ENCODE data around the gene MYT1. TPM values are rescaled to one million over a fixed set of nuclear protein-coding genes. Genes with fewer than 3 reads are reported as not detected.

Gene MYT1
- total and polyA plus RNA-seq, 4 donors = under 0.01 to 6.5 (median 0.08) TPM

DNA sequence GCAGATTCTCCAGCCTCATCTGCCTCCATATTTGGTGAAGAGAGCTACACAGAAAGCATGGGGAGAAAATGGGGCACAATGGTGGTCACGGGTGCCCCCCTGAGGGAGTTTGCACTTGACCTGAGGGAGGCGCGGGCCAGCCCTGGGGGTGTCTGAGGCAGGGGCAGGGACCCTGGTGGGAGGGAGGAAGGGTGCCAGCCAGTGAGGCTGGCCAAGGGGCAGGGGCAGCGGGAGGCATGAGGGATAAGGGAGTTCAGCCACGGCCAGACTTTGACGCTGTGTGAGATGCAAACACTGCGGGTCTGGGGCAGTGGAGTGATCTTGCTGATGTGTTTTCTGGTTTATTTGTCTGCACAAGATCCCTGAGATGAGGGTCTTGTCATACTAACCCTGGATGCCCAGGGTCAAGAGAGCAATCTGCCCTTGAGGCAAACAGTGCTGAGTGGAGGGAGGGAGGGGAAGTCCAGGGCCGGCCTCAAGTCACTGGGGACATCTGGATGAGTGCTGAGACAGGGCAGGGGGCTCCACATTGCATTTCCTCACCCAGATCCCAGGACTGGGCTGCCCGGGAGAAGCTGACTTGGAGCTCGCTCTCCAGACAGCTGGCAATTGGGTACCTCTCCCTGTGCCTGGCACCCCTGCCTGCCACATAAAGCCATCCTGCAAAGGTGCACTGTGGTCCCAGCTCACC is 82.5 kb downstream of the MYT1 start (continued):
- no peak for TF ChIP-seq REST (IDR thresholded peaks at IDR 0.05)
- TF ChIP-seq, protein P1, sequence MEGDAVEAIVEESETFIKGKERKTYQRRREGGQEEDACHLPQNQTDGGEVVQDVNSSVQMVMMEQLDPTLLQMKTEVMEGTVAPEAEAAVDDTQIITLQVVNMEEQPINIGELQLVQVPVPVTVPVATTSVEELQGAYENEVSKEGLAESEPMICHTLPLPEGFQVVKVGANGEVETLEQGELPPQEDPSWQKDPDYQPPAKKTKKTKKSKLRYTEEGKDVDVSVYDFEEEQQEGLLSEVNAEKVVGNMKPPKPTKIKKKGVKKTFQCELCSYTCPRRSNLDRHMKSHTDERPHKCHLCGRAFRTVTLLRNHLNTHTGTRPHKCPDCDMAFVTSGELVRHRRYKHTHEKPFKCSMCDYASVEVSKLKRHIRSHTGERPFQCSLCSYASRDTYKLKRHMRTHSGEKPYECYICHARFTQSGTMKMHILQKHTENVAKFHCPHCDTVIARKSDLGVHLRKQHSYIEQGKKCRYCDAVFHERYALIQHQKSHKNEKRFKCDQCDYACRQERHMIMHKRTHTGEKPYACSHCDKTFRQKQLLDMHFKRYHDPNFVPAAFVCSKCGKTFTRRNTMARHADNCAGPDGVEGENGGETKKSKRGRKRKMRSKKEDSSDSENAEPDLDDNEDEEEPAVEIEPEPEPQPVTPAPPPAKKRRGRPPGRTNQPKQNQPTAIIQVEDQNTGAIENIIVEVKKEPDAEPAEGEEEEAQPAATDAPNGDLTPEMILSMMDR (IDR thresholded peaks at IDR 0.05; ENCODE audit: low read depth, low read length, missing input control) = no peak
- TF ChIP-seq FOXA1 (IDR thresholded peaks at IDR 0.05) = no peak
- TF ChIP-seq TAF1 (conservative IDR thresholded peaks at IDR 0.05) = no peak
- no peak for TF ChIP-seq GABPA (IDR thresholded peaks at IDR 0.05 in 1 of 2, conservative IDR thresholded peaks at IDR 0.05 in 1 of 2)

- no peak for DNase-seq (ENCODE audit: low spot score)
- 92% methylated on average over 9 of the region's 9 CpGs for WGBS
- Histone ChIP-seq H3K4me3 (ENCODE audit: low read depth in 1 of 3, low read length in 3 of 3) (no peak overlapping the region), H3K9ac (ENCODE audit: low read depth in 1 of 2, low read length in 2 of 2) (no peak overlapping the region), H3K27ac (ENCODE audit: low read depth in 1 of 2, low read length in 2 of 2) (no peak overlapping the region), H3K9me3 (ENCODE audit: control insufficient read depth in 4 of 4, low read length in 3 of 4) (no peaks in the 10 kb centered on the region), H3K36me3 (ENCODE audit: control insufficient read depth in 4 of 4, insufficient read depth in 3 of 4, low read depth in 1 of 4, low read length in 3 of 4) (no peaks in the 10 kb centered on the region), H3K27me3 (ENCODE audit: control insufficient read depth in 4 of 4, insufficient read depth in 4 of 4, low read length in 3 of 4) (no peaks in the 10 kb centered on the region), H3K4me1 (ENCODE audit: control insufficient read depth in 4 of 4, insufficient read depth in 4 of 4, low read length in 3 of 4) (peaks cover 3 to 11% (median 9%) of the 10 kb centered on the region in 4 donors)
- TF ChIP-seq GABPA (IDR thresholded peaks at IDR 0.05 in 1 of 2, conservative IDR thresholded peaks at IDR 0.05 in 1 of 2) = no peak
- TF ChIP-seq MAX (IDR thresholded peaks at IDR 0.05) = no peak
- no peak for TF ChIP-seq REST (IDR thresholded peaks at IDR 0.05)
- TF ChIP-seq HNF4A (conservative IDR thresholded peaks at IDR 0.05) = no peak
- no peak for TF ChIP-seq FOXA1 (IDR thresholded peaks at IDR 0.05)
- no peak for TF ChIP-seq RXRA (IDR thresholded peaks at IDR 0.05)
Observed at GRCh38 chr20:64247307-64247618, 83.0 kb downstream of the MYT1 start.
